SK-N-SH treated with all-trans-retinoic acid at 6 μM for 48 hours (cell line): Measurements from ENCODE around the gene ITPR2.

Experiments used
- ARNTL ChIP-seq: fragments of 450-650 bp; formaldehyde crosslinking; IDR thresholded peaks from 2 replicates; pipeline ENCODE4 v1.5.0; 2020; ENCODE audit warnings: low read depth, mild to moderate bottlenecking, moderate library complexity, borderline replicate concordance
- OSR1 ChIP-seq: fragments of 250-450 bp; sonication (Bioruptor Pico); IDR thresholded peaks from 2 replicates; pipeline ENCODE4 v1.8.0; 2022; ENCODE audit warnings: moderate library complexity, mild to moderate bottlenecking, inconsistent platforms
- RARB ChIP-seq: fragments of 250-450 bp; sonication (Bioruptor Pico); IDR thresholded peaks from 2 replicates; pipeline ENCODE4 v1.8.0; 2021; ENCODE audit warnings: mild to moderate bottlenecking, moderate library complexity
- ZFP30 ChIP-seq: fragments of 450-650 bp; formaldehyde crosslinking; IDR thresholded peaks from 2 replicates; pipeline ENCODE4 v1.5.0; 2022; ENCODE audit warnings: mild to moderate bottlenecking, moderate library complexity
- ZNF565 ChIP-seq: fragments of 450-650 bp; formaldehyde crosslinking; conservative IDR thresholded peaks from 2 replicates; pipeline ENCODE4 v1.5.0; 2020; ENCODE audit warnings: low read depth, mild to moderate bottlenecking, moderate library complexity
- ZNF70 ChIP-seq: fragments of 450-650 bp; formaldehyde crosslinking; IDR thresholded peaks from 2 replicates; pipeline ENCODE4 v1.5.0; 2020; ENCODE audit warnings: mild to moderate bottlenecking, moderate library complexity
- TF ChIP-seq, protein P1 (sequence below): fragments of 250-450 bp; sonication (Bioruptor Pico); IDR thresholded peaks from 2 replicates; pipeline ENCODE4 v1.8.0; 2020; ENCODE audit warnings: mild to moderate bottlenecking, moderate library complexity, borderline replicate concordance

DNA sequence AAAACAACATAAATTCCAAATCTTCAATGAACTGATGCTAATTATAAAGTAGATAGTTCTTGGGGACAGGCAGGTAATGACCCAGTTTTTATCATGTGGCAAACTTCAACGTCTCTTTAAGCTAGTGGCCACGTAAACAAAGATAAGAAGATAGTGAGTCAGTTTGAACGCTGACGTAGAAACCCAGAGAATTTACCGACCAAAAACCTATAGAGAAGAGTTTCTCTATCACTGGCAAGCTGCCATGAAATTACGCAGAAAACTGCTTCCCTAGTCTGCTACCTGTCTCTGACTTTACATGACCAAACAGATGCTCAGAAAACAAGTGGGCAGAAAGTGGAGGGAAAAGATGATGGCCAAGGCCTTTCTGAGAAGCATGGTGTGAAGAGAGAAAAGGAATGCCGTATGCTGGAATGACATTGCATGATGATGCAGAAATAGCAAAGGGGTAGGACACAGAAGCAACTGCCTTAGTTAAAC is 136.3 kb downstream of the ITPR2 start:
- no peak for TF ChIP-seq OSR1 (CRISPR knock-in tag)
- TF ChIP-seq, protein P1, sequence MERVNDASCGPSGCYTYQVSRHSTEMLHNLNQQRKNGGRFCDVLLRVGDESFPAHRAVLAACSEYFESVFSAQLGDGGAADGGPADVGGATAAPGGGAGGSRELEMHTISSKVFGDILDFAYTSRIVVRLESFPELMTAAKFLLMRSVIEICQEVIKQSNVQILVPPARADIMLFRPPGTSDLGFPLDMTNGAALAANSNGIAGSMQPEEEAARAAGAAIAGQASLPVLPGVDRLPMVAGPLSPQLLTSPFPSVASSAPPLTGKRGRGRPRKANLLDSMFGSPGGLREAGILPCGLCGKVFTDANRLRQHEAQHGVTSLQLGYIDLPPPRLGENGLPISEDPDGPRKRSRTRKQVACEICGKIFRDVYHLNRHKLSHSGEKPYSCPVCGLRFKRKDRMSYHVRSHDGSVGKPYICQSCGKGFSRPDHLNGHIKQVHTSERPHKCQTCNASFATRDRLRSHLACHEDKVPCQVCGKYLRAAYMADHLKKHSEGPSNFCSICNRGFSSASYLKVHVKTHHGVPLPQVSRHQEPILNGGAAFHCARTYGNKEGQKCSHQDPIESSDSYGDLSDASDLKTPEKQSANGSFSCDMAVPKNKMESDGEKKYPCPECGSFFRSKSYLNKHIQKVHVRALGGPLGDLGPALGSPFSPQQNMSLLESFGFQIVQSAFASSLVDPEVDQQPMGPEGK (CRISPR knock-in tag) = no peak
- no peak for TF ChIP-seq RARB (CRISPR knock-in tag)
- TF ChIP-seq ZNF70 (CRISPR knock-in tag) = no peak
- no peak for TF ChIP-seq ARNTL (CRISPR knock-in tag)
- no peak for TF ChIP-seq ZFP30 (CRISPR knock-in tag)
- no peak for TF ChIP-seq ZNF565 (CRISPR knock-in tag)
